Ovary (tissue), 9 donors: Measurements from ENCODE around the gene LIMK2. TPM values are rescaled to one million over a fixed set of nuclear protein-coding genes. Genes with fewer than 3 reads are reported as not detected.
A peak's percentile ranks its signal among the peaks of the same experiment; 100 is the strongest.
"Not testable (repeated sequence)": the region's sequence is repeated elsewhere in the genome, so short reads cannot be mapped to it uniquely, and the experiment has no call there.

Source experiments
- DNase-seq, 5 donors: peaks; one replicate each; pipeline ENCODE4 v3.0.0-alpha.2; 2019 to 2020
- H3K27ac ChIP-seq, 2 donors: fragments of 200-600 bp; one replicate each; pipeline versions ENCODE4 v1.5.1 to v1.8.0; 2019 to 2022
- H3K27me3 ChIP-seq: fragments of 200-600 bp; one replicate; pipeline ENCODE4 v1.8.0; 2022
- H3K36me3 ChIP-seq: fragments of 200-600 bp; sonication (generic); one replicate; pipeline ENCODE4 v1.5.1; 2019
- H3K4me1 ChIP-seq: one replicate; pipeline ENCODE4 v1.8.1; 2013; ENCODE audit warnings: mild to moderate bottlenecking, moderate library complexity; ENCODE audit not compliant: insufficient read depth
- H3K4me3 ChIP-seq: fragments of 200-600 bp; sonication (generic); one replicate; pipeline ENCODE4 v1.5.1; 2017
- H3K9me3 ChIP-seq, 2 donors: fragments of 200-600 bp in 1 of 2; sonication (generic) in 1 of 2; one replicate each; pipeline versions ENCODE4 v1.5.1 to v1.8.1; 2013 to 2019; ENCODE audit warnings: mild to moderate bottlenecking in 1 of 2, moderate library complexity in 1 of 2
- EP300 ChIP-seq: sonication (generic); formaldehyde crosslinking; IDR thresholded peaks from one replicate; pipeline ENCODE4 v1.6.1; 2017; ENCODE audit warnings: antibody characterized with exemption
- POLR2A ChIP-seq: fragments of 450-650 bp; IDR thresholded peaks from one replicate; pipeline ENCODE4 v1.6.1; 2017; ENCODE audit warnings: antibody characterized with exemption, mild to moderate bottlenecking, moderate library complexity
- WGBS, 3 donors: extraction: QIAGEN DNeasy Blood & Tissue Kit in 1 of 3; methylation state at CpG; one replicate each; pipeline versions ENCODE4 v1.1.5 to v1.1.7; 2013 to 2017; 5-methylcytosine and 5-hydroxymethylcytosine counted together
- intact Hi-C, 4 donors: fragments of 100-400 bp; cut with DNase I; formaldehyde crosslinking; loops; one replicate each; pipeline versions ENCODE4 v1.11.0 to v1.15.1; 2022 to 2023
- polyA plus RNA-seq, 2 donors: library from polyadenylated mRNA; stranded (reverse); fragments of 200-250 nt in 1 of 2; fragments of 350-450 nt in 1 of 2; fragmentation: Illumina TruSeq in 1 of 2; extraction: RNeasy Lipid Tissue Mini Kit (QIAGEN cat#74804) in 1 of 2; gene quantifications; one replicate each; pipeline ENCODE4 v1.2.3, GENCODE V29; 2013 to 2014
- total RNA-seq, 7 donors: library from RNA; depleted of rRNA in 2 of 7; stranded (reverse); fragments of >200 nt in 2 of 7; fragmentation: NEBNext Ultra II Directional in 3 of 7; extraction: Animal tissue kit (Norgen Biotek cat#: 25700) in 3 of 7; gene quantifications; one replicate each; pipeline versions ENCODE4 v1.1.0 to v1.2.4, GENCODE V29; 2016 to 2023
- TF ChIP-seq, protein P1 (sequence below), 3 donors: fragments of 450-650 bp in 2 of 3; fragments of 200-600 bp in 1 of 3; IDR thresholded peaks; one replicate each; pipeline versions ENCODE4 v1.5.1 to v1.8.0; 2016 to 2022; ENCODE audit warnings: antibody characterized with exemption in 3 of 3, mild to moderate bottlenecking in 1 of 3
- donor health status: DM: no; HTN: no; CAD: no; lungs with moderate emphysema.
- donor health status: DM: no; HTN: no; CAD: no.
- donor health status: Bipolar disorder and iron deficiency.
- donor health status: DM: yes; HTN: yes; CAD: no.
- donor health status: DM: no; HTN: no; CAD: no.
- donor health status: DM: yes; HTN: yes; CAD: no.

The LIMK2 gene
- total and polyA plus RNA-seq, 9 donors = 19.0 to 63.7 (median 33.9) TPM

DNA sequence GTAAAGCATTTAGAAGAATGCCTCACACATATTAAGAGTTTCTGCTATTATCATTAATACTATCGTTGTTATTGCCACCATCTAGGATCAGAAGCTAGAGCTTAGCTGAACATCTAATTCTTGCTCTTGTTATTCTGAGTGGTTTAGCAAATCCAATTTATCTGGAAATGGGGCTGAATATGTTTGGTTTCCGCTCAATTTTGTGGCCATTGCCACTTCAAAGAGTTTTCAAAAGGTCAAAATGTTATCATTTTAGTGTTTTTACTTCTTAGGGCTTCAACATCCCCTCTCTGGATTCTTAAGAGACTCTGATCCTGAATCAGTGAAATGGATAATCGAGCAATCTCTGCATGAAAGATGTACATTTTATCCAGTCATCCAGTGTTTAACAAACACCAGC lies 90.4 kb downstream of the LIMK2 start:
- Histone ChIP-seq H3K27me3 (no peaks in the 10 kb centered on the region), H3K9me3 (no peaks in the 10 kb centered on the region), H3K4me3 (no peak overlapping the region), H3K36me3 (no peaks in the 10 kb centered on the region), H3K4me1 (peaks cover 9% of the 10 kb centered on the region), H3K27ac (no peak overlapping the region)
- intact Hi-C loops = no loop called here
- 86 to 93% (median 87%) methylated on average over 3 of the region's 3 CpGs for WGBS, 3 donors
- no peak for TF ChIP-seq POLR2A
- TF ChIP-seq EP300 = no peak
- TF ChIP-seq, protein P1, sequence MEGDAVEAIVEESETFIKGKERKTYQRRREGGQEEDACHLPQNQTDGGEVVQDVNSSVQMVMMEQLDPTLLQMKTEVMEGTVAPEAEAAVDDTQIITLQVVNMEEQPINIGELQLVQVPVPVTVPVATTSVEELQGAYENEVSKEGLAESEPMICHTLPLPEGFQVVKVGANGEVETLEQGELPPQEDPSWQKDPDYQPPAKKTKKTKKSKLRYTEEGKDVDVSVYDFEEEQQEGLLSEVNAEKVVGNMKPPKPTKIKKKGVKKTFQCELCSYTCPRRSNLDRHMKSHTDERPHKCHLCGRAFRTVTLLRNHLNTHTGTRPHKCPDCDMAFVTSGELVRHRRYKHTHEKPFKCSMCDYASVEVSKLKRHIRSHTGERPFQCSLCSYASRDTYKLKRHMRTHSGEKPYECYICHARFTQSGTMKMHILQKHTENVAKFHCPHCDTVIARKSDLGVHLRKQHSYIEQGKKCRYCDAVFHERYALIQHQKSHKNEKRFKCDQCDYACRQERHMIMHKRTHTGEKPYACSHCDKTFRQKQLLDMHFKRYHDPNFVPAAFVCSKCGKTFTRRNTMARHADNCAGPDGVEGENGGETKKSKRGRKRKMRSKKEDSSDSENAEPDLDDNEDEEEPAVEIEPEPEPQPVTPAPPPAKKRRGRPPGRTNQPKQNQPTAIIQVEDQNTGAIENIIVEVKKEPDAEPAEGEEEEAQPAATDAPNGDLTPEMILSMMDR (IDR thresholded peaks at IDR 0.05) = no peak
- no peak for DNase-seq

DNA sequence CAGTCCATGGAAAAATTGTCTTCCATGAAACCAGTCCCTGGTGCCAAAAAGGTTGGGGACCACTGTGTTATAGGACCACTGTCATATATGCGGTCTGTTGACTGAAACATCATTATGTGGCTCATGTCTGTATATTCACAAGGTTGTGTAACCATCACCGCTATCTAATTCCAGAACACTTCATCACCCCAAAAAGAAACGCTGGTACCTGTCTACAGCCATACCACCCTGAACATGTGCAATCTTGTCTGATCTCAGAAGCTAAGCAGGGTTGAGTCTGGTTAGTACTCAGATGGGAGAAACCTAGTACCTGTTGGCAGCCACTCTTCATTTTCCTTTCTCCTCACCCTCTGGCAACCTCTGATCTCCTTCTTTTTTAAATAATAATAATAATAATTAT lies 93.1 kb downstream of the LIMK2 start:
- Histone ChIP-seq H3K4me3 (no peak overlapping the region), H3K4me1 (peaks cover 8% of the 10 kb centered on the region), H3K9me3 (no peaks in the 10 kb centered on the region), H3K27me3 (no peaks in the 10 kb centered on the region), H3K36me3 (no peaks in the 10 kb centered on the region), H3K27ac (no peak overlapping the region)
- 88 to 96% (median 92%) methylated on average over 3 of the region's 3 CpGs for WGBS, 3 donors
- no peak for DNase-seq
- intact Hi-C loops = no loop called here
- TF ChIP-seq, protein P1 (IDR thresholded peaks at IDR 0.05) = no peak

DNA sequence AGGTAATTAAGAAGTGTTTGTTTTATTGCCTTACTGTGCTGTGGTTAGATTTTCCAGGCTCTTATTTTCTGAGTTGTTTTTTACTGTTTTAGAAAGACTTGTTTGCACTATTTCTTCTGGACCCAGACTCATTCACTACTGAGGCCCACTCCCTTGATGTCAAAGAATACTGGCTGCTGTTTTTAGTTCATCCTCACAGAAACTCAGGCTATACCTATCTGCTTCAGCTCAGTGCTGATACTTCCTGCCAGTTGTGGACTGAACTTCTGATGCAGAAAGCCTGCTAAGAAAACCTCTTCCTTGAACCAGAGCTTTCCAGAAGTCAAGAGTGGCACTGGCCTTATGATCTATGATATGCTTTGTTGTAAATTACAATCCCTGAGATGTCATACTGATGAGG lies 96.1 kb downstream of the LIMK2 start:
- Histone ChIP-seq H3K27ac (no peak overlapping the region), H3K4me3 (no peak overlapping the region), H3K36me3 (no peaks in the 10 kb centered on the region), H3K27me3 (no peaks in the 10 kb centered on the region), H3K4me1 (peaks cover 2% of the 10 kb centered on the region), H3K9me3 (no peaks in the 10 kb centered on the region)
- intact Hi-C loops = no loop called here
- DNase-seq = no peak
- TF ChIP-seq EP300 (no peak), POLR2A (no peak)
- TF ChIP-seq, protein P1 (IDR thresholded peaks at IDR 0.05) = no peak

DNA sequence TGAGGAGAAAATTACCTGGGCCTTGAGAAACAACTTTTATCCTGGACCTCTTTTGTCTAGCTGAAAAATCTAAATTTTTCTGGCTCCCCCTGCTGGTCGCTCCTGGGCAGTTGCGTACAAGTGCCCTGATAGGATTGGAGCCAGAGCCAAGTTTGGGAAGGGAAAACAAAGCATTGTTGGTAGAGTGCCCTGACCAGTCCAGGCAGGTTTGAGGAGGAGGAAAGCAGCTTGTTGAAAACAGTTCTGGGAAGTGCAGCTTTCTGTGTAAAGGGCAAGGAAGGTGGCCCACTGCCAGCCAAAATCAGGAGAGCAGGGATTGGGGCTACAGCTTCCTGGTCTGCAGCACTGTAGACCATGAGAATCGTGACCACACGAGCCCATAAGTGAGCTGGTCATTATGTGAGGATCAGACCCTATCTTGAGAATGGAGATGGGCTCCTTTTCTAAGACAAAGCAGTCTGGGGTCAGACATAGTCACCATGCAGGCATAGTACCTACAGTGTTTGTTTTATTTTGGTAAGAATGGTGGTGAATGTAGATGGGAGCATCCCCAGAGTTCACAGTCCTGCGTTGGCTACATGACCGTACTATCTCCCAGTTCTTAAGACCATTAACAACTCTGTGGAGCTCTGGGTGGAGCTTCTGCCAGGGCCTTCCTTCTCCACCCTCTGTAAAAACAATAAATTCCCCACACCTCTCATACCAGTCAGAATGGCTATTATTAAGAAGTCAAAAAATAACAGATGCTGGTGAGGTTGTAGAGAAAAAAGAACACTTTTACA lies 101.5 kb downstream of the LIMK2 start:
- H3K9me3 ChIP-seq = no peaks in the 10 kb centered on the region
- peaks cover 4% of the 10 kb centered on the region for H3K4me1 ChIP-seq
- H3K4me3 ChIP-seq = no peak overlapping the region
- intact Hi-C loops = no loop called here
- H3K27ac ChIP-seq = peak overlapping the region; percentile 6 to 93
- WGBS, 3 donors = 5 to 15% (median 7%) methylated on average over 6 of the region's 6 CpGs
- TF ChIP-seq, protein P1 (IDR thresholded peaks at IDR 0.05) = peak; percentile 64 to 87 (median 83)
- TF ChIP-seq POLR2A = peak; percentile 14
- no peak for TF ChIP-seq EP300
- peak; percentile 88 to 97 (median 94) for DNase-seq
- H3K27me3 ChIP-seq = no peaks in the 10 kb centered on the region
- no peaks in the 10 kb centered on the region for H3K36me3 ChIP-seq

DNA sequence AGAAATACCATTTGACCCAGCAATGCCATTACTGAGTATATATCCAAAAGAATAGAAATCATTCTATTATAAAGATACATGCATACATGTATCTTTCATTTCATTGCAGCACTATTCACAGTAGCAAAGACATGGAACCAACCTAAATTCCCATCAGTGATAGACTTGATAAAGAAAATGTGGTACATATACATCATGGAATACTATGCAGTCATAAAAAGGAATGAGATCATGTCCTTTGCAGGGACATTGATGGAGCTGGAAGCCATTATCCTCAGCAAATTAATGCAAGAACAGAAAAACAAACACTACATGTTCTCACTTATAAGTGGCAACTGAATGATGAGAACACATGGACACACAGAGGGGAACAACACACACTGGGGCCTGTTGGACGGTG lies 102.1 kb downstream of the LIMK2 start:
- WGBS, 3 donors = 78 to 97% (median 92%) methylated on average over 1 of the region's 1 CpG
- intact Hi-C loops, H3K27me3 ChIP-seq, H3K4me1 ChIP-seq, H3K4me3 ChIP-seq, H3K9me3 ChIP-seq, H3K36me3 ChIP-seq, DNase-seq: not testable (repeated sequence)
- peak overlapping the region in 1 of 2 donors; percentile 93 for H3K27ac ChIP-seq
